ENCODE data around the gene RPS24. TPM values are rescaled to one million over a fixed set of nuclear protein-coding genes. Genes with fewer than 3 reads are reported as not detected.

RPS24 gene
- total and polyA plus RNA-seq, 2 of the 13 experiments (the other 11 are each of a cell fraction or from before 2014, with no cell fraction given) = 2,690 to 3,319 TPM

DNA sequence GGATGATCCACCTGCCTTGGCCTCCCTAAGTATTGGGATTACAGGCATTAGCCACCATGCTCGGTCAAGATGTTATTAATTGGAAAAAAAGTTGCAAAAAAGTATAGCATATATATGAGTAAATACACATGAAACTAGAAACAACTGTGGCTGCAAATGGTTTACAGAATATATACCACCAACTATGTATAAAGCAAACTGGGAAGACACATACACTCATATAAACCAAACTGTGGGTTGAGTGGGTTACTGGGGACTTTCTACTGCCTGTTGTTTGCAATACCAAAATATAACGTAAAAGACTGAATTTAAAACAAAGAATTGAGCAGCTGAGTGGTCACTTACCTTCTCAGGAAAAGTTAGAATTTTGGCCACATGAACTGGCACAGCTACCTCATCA, 12.5 kb upstream of the RPS24 start:
- peaks cover 51 to 86% of the 10 kb centered on the region in 2 experiments for H3K36me3 ChIP-seq (replicated peaks in 1 of 2; ENCODE audit: control insufficient read depth in 1 of 2, insufficient read depth in 2 of 2, low read length in 2 of 2)
- BruUV-seq (replicated peaks) = no TSS peak
- no peak overlapping the region for H3K4me3 ChIP-seq (replicated peaks in 1 of 3; ENCODE audit: insufficient read depth in 1 of 3, low read depth in 2 of 3, low read length in 3 of 3)
- WGBS (ENCODE audit: low lambda C conversion rate) = 100% methylated on average over 2 of the region's 2 CpGs
- no peak overlapping the region for H3K4me2 ChIP-seq (ENCODE audit: low read depth, low read length)
- POLR2A ChIA-PET = no interaction called here
- no peaks in the 10 kb centered on the region for H4K20me1 ChIP-seq (ENCODE audit: insufficient read depth, low read length)
- no peak overlapping the region for H3K27ac ChIP-seq (ENCODE audit: extremely low read length, insufficient read depth, low read length)
- H3K9ac ChIP-seq (ENCODE audit: insufficient read depth, low read depth, low read length) = no peak overlapping the region
- no peaks in the 10 kb centered on the region for H3K79me2 ChIP-seq (ENCODE audit: insufficient read depth, low read length)
- ATAC-seq (no peak), DNase-seq (ENCODE audit: low spot score) (no peak), FAIRE-seq (no peak)
- in situ Hi-C loops (cut with HindIII; ENCODE audit: extremely low pct_ligation_motif_present, low pct_unique_long_range_greater_than_20kb) (loop anchor here (10.0 kb wide), 1 partner anchor 176 kb away; no protein-coding TSS in a partner anchor), intact Hi-C loops (cut with micrococcal nuclease; ENCODE audit: unreplicated experiment) (no loop called here)
- H3K27me3 ChIP-seq (ENCODE audit: control insufficient read depth in 1 of 2, insufficient read depth in 2 of 2, low read length in 2 of 2) = no peaks in the 10 kb centered on the region
- no peaks in the 10 kb centered on the region for H3K9me3 ChIP-seq (ENCODE audit: low read length)
- H2AFZ ChIP-seq (ENCODE audit: low read length) = no peak overlapping the region
- no peak for TF ChIP-seq THAP9 (CRISPR knock-in tag; IDR thresholded peaks at IDR 0.05; ENCODE audit: borderline replicate concordance)
- TF ChIP-seq ZFP62 (CRISPR knock-in tag; IDR thresholded peaks at IDR 0.05) = no peak
- no peak for TF ChIP-seq ZFY (CRISPR knock-in tag; IDR thresholded peaks at IDR 0.05)
- TF ChIP-seq, protein P1, sequence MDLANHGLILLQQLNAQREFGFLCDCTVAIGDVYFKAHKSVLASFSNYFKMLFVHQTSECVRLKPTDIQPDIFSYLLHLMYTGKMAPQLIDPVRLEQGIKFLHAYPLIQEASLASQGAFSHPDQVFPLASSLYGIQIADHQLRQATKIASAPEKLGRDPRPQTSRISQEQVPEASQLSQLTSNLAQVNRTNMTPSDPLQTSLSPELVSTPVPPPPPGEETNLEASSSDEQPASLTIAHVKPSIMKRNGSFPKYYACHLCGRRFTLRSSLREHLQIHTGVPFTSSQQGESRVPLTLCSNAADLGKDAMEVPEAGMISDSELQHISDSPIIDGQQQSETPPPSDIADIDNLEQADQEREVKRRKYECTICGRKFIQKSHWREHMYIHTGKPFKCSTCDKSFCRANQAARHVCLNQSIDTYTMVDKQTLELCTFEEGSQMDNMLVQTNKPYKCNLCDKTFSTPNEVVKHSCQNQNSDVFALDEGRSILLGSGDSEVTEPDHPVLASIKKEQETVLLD (CRISPR knock-in tag; IDR thresholded peaks at IDR 0.05; ENCODE audit: low read depth) = no peak
- TF ChIP-seq MTA3 (CRISPR knock-in tag; IDR thresholded peaks at IDR 0.05) = no peak
- TF ChIP-seq ETV6 (CRISPR knock-in tag; conservative IDR thresholded peaks at IDR 0.05) = no peak
- no peak for TF ChIP-seq SP5 (CRISPR knock-in tag; IDR thresholded peaks at IDR 0.05; ENCODE audit: borderline replicate concordance, low read depth)
- CTCF ChIA-PET (ENCODE audit: low intra/inter-chr PET ratio, low total read pairs) = no interaction called here
- no peaks in the 10 kb centered on the region for H3K4me1 ChIP-seq (ENCODE audit: insufficient read depth, low read length)

Data from HepG2 (cell line).